IMR-90 (cell line): ENCODE results near the gene MEIOB. TPM values are rescaled to one million over a fixed set of nuclear protein-coding genes. Genes with fewer than 3 reads are reported as not detected.

Experiments
- ATAC-seq: fragments of 200-7000 bp; cut with Tn5 transposase; 2 replicates; pipeline ENCODE4 v1.9.1; 2020; ENCODE audit warnings: low read depth, mild to moderate bottlenecking, moderate library complexity
- BruUV-seq: library from RNA; stranded (reverse); fragments of 400-500 nt; replicated peaks from 2 replicates; lab custom pipeline; 2021; lab: Mats Ljungman, UMichigan
- CTCF ChIA-PET: fragments of 300-600 bp; formaldehyde crosslinking; extraction: SDS; loops from one replicate; lab custom pipeline; 2021; ENCODE audit warnings: antibody characterized with exemption; lab: Yijun Ruan, JAX
- POLR2A ChIA-PET: fragments of 300-600 bp; sonication (Branson Sonifier 250); formaldehyde crosslinking; loops from one replicate; lab custom pipeline; 2022; ENCODE audit warnings: antibody characterized with exemption; ENCODE audit not compliant: unreplicated experiment; lab: Charles Lee
- DNase-seq: peaks from one replicate; pipeline ENCODE4 v3.0.0; 2013
- H2AFZ ChIP-seq: replicated peaks from 2 replicates; pipeline ENCODE3; 2013; ENCODE audit warnings: low read length, mild to moderate bottlenecking; ENCODE audit not compliant: poor library complexity
- H2AK5ac ChIP-seq: 2 replicates; pipeline ENCODE4 v1.6.1; 2013; ENCODE audit warnings: low read depth, low read length, inconsistent platforms
- H2AK9ac ChIP-seq: replicated peaks from 2 replicates; pipeline ENCODE3; 2013; ENCODE audit warnings: mild to moderate bottlenecking, low read depth, low read length, moderate library complexity; ENCODE audit not compliant: poor library complexity
- H2BK120ac ChIP-seq: 2 replicates; pipeline ENCODE4 v1.6.1; 2013; ENCODE audit warnings: low read depth, low read length, inconsistent platforms
- H2BK15ac ChIP-seq: 3 replicates; pipeline ENCODE4 v1.6.1; 2013; ENCODE audit warnings: low read depth, low read length, inconsistent platforms
- H2BK20ac ChIP-seq: 2 replicates; pipeline ENCODE4 v1.6.1; 2013; ENCODE audit warnings: low read depth, mild to moderate bottlenecking, inconsistent platforms, low read length, moderate library complexity
- H2BK5ac ChIP-seq: 2 replicates; pipeline ENCODE4 v1.6.1; 2013; ENCODE audit warnings: mild to moderate bottlenecking, low read depth, low read length, inconsistent platforms; ENCODE audit not compliant: poor library complexity, severe bottlenecking
- H3K14ac ChIP-seq: replicated peaks from 2 replicates; pipeline ENCODE4 v1.6.1; 2013; ENCODE audit warnings: low read depth, low read length, inconsistent platforms
- H3K18ac ChIP-seq: 2 replicates; pipeline ENCODE4 v1.6.1; 2013; ENCODE audit warnings: low read depth, low read length, control low read depth
- H3K23ac ChIP-seq: 2 replicates; pipeline ENCODE4 v1.6.1; 2013; ENCODE audit warnings: low read depth, low read length, inconsistent platforms
- H3K27ac ChIP-seq: 2 replicates; pipeline ENCODE4 v1.5.1; 2013; ENCODE audit warnings: mild to moderate bottlenecking, control low read depth, low read length; ENCODE audit not compliant: insufficient read depth
- H3K27me3 ChIP-seq: 2 replicates; pipeline ENCODE4 v1.6.1; 2013; ENCODE audit warnings: low read length; ENCODE audit not compliant: control insufficient read depth, insufficient read depth
- H3K36me3 ChIP-seq: 2 replicates; pipeline ENCODE4 v1.6.1; 2013; ENCODE audit warnings: low read length, mixed read lengths; ENCODE audit not compliant: control insufficient read depth, insufficient read depth
- H3K4ac ChIP-seq: 2 replicates; pipeline ENCODE4 v1.6.1; 2013; ENCODE audit warnings: low read depth, low read length, inconsistent platforms
- H3K4me1 ChIP-seq: 2 replicates; pipeline ENCODE4 v1.6.1; 2013; ENCODE audit warnings: low read length, mixed read lengths; ENCODE audit not compliant: control insufficient read depth, insufficient read depth
- H3K4me2 ChIP-seq: 2 replicates; pipeline ENCODE4 v1.6.1; 2013; ENCODE audit warnings: low read depth, mild to moderate bottlenecking, control low read depth, low read length, moderate library complexity
- H3K4me3 ChIP-seq: 2 replicates; pipeline ENCODE4 v1.5.1; 2013; ENCODE audit warnings: low read depth, mild to moderate bottlenecking, control low read depth, low read length, moderate library complexity; ENCODE audit not compliant: insufficient read depth
- H3K56ac ChIP-seq: 2 replicates; pipeline ENCODE4 v1.6.1; 2013; ENCODE audit warnings: low read length, inconsistent platforms; ENCODE audit not compliant: insufficient read depth; ENCODE audit errors: extremely low read depth
- H3K79me1 ChIP-seq, 2 experiments: 2 replicates each; pipeline ENCODE4 v1.6.1; 2013; ENCODE audit warnings: low read length in 2 of 2, inconsistent platforms in 1 of 2, low read depth in 1 of 2
- H3K9ac ChIP-seq: 2 replicates; pipeline ENCODE4 v1.6.1; 2013; ENCODE audit warnings: low read depth, low read length, control low read depth
- H3K9me1 ChIP-seq: 2 replicates; pipeline ENCODE4 v1.6.1; 2013; ENCODE audit warnings: low read length, inconsistent platforms; ENCODE audit not compliant: insufficient read depth
- H3K9me3 ChIP-seq: 2 replicates; pipeline ENCODE4 v1.6.1; 2013; ENCODE audit warnings: low read length; ENCODE audit not compliant: control insufficient read depth, insufficient read depth
- H4K20me1 ChIP-seq: 2 replicates; pipeline ENCODE4 v1.6.1; 2013; ENCODE audit warnings: low read length, inconsistent platforms; ENCODE audit not compliant: insufficient read depth
- H4K5ac ChIP-seq: 2 replicates; pipeline ENCODE4 v1.6.1; 2013; ENCODE audit warnings: mild to moderate bottlenecking, low read depth, low read length, control low read depth
- H4K8ac ChIP-seq, 2 experiments: 2 replicates each; pipeline ENCODE4 v1.6.1; 2013; ENCODE audit warnings: low read depth in 2 of 2, low read length in 2 of 2, control low read depth in 1 of 2, inconsistent platforms in 1 of 2
- H4K91ac ChIP-seq: 2 replicates; pipeline ENCODE4 v1.6.1; 2013; ENCODE audit warnings: low read depth, low read length, inconsistent platforms; ENCODE audit not compliant: insufficient read depth
- FOS ChIP-seq: fragments of 150-350 bp; IDR thresholded peaks from 2 replicates; pipeline ENCODE4 v1.6.1; 2016; ENCODE audit warnings: low read depth, low read length
- POLR2A ChIP-seq: IDR thresholded peaks from 2 replicates; pipeline ENCODE4 v1.6.1; 2012; ENCODE audit warnings: mild to moderate bottlenecking, low read depth, low read length
- RFX5 ChIP-seq: IDR thresholded peaks from 2 replicates; pipeline ENCODE4 v1.8.0; 2012; ENCODE audit warnings: low read depth, mild to moderate bottlenecking, low read length, moderate library complexity
- WGBS, 2 experiments: methylation state at CpG; one replicate each; pipeline versions ENCODE4 v1.1.5 to v1.1.7; 2013; ENCODE audit warnings: missing lambda C conversion rate in 2 of 2; ENCODE audit not compliant: insufficient read length in 1 of 2; ENCODE audit errors: extremely low coverage in 2 of 2; 5-methylcytosine and 5-hydroxymethylcytosine counted together
- dilution Hi-C: fragments of 300-500 bp; cut with HindIII; formaldehyde crosslinking; loops from one replicate; pipeline ENCODE4 v1.14.3; 2018; ENCODE audit warnings: low sequenced_read_pairs; ENCODE audit not compliant: unreplicated experiment
- in situ Hi-C: fragments of 300-500 bp; cut with MboI; formaldehyde crosslinking; loops from 3 replicates; pipeline ENCODE4 v1.14.3; 2019; ENCODE audit warnings: low sequenced_read_pairs, inconsistent platforms, mixed read lengths
- intact Hi-C: fragments of 100-400 bp; cut with micrococcal nuclease; formaldehyde crosslinking; loops from 2 replicates; pipeline ENCODE4 v1.10.0; 2022
- polyA plus RNA-seq, 3 experiments: library from polyadenylated mRNA; depleted of rRNA; stranded (reverse); fragments of >200 nt; gene quantifications; 2 replicates each; pipeline ENCODE4 v1.2.3, GENCODE V29; 2012; ENCODE audit warnings: low replicate concordance in 1 of 3
- total RNA-seq: library from RNA; depleted of rRNA; stranded (reverse); fragments of >200 nt; gene quantifications from 2 replicates; pipeline ENCODE4 v1.2.3, GENCODE V29; 2012

The MEIOB gene
- total and polyA plus RNA-seq, 2 of the 4 experiments (the other 2 are of a cell fraction), result 0.14 TPM; not detected in 1

DNA sequence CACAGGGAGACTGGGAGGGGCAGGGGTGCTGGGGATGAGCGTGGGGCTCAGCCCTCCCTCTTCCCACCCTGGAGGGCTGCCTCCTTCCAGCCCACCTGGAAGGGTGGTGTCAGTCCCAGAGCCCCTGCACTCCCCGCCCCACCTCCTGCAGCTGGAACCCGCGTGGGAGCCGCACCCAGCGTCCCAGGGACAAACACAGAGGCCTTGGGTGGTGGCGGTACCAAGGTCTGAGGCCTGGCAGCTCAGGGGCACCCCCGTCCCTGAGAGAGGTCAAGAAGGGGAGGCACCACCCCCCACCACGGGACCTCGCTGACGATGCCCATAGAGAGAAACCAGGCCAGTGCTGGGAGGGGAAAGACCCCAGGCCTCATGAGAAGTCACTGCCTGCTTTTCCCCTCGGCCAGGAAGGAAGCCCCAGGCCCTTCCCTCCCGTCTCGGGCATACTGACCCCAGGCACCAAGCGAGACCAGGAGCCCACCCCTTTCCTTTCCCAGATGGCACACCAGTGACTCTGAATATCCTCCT lies 42.2 kb upstream of the MEIOB start:
- H2AK5ac ChIP-seq, result no peak overlapping the region
- no peak overlapping the region for H3K4me2 ChIP-seq
- no peak overlapping the region for H3K4me3 ChIP-seq
- H4K8ac ChIP-seq, result no peak overlapping the region
- no peaks in the 10 kb centered on the region for H3K36me3 ChIP-seq
- H2AK9ac ChIP-seq, result no peak overlapping the region
- H3K79me1 ChIP-seq, result no peaks in the 10 kb centered on the region
- H3K27ac ChIP-seq, result no peak overlapping the region
- H2AFZ ChIP-seq, result peak overlapping the region; percentile 6
- dilution Hi-C loops (no loop called here), intact Hi-C loops (no loop called here), in situ Hi-C loops (no loop called here)
- H3K4ac ChIP-seq, result no peak overlapping the region
- H4K5ac ChIP-seq, result no peak overlapping the region
- H3K23ac ChIP-seq, result no peak overlapping the region
- no peaks in the 10 kb centered on the region for H3K9me1 ChIP-seq
- ChIA-PET POLR2A (no interaction called here), CTCF (no interaction called here)
- 37% methylated on average over 5 of the region's 15 CpGs; no CpG with 5 or more reads in 1 of the 2 experiments for WGBS, 2 experiments
- H2BK120ac ChIP-seq, result no peak overlapping the region
- BruUV-seq, result no TSS peak
- H3K18ac ChIP-seq, result no peak overlapping the region
- no peaks in the 10 kb centered on the region for H3K4me1 ChIP-seq
- no peak overlapping the region for H3K56ac ChIP-seq
- no peak overlapping the region for H3K9ac ChIP-seq
- no peaks in the 10 kb centered on the region for H3K9me3 ChIP-seq
- no peaks in the 10 kb centered on the region for H4K20me1 ChIP-seq
- ATAC-seq, result no peak
- DNase-seq, result no peak
- no peak overlapping the region for H2BK5ac ChIP-seq
- H2BK20ac ChIP-seq, result no peak overlapping the region
- H3K27me3 ChIP-seq, result peaks cover 64% of the 10 kb centered on the region
- H4K91ac ChIP-seq, result no peak overlapping the region
- H3K14ac ChIP-seq, result no peak overlapping the region
- no peak overlapping the region for H2BK15ac ChIP-seq
- no peak for TF ChIP-seq RFX5
- TF ChIP-seq FOS, result no peak
- no peak for TF ChIP-seq POLR2A
